GM12892 (cell line): ENCODE results near the gene PCDHGB4.
A peak's percentile ranks its signal among the peaks of the same experiment; 100 is the strongest.
"Not testable (repeated sequence)": the region's sequence is repeated elsewhere in the genome, so short reads cannot be mapped to it uniquely, and the experiment has no call there.

Source experiments
- DNase-seq: peaks from one replicate; pipeline ENCODE4 v3.0.0; 2011; ENCODE audit not compliant: insufficient read length
- FAIRE-seq: peaks from 2 replicates; lab custom pipeline; 2011; peaks lifted over from hg19 to GRCh38; lab: Jason Lieb, UNC
- POLR2A ChIP-seq: IDR thresholded peaks from 2 replicates; pipeline ENCODE4 v1.6.1; 2011; ENCODE audit warnings: low read depth, low read length, control low read depth
- POLR2AphosphoS5 ChIP-seq: IDR thresholded peaks from 2 replicates; pipeline ENCODE4 v1.6.1; 2011; ENCODE audit warnings: low read depth, low read length, control low read depth
- TAF1 ChIP-seq: IDR thresholded peaks from 2 replicates; pipeline ENCODE4 v1.6.1; 2011; ENCODE audit warnings: low read depth, mild to moderate bottlenecking, control low read depth, low read length, borderline replicate concordance

The PCDHGB4 gene

GRCh38 chr5:141392429-141393198 is 5.1 kb downstream of the PCDHGB4 start, which contains the start of gene PCDHGA8:
TSS of gene PCDHGA8 (plus strand) at chr5:141392633. CDS start at chr5:141392814, 181 bp downstream.
- FAIRE-seq, result no peak
- no peak for TF ChIP-seq TAF1
- no peak for TF ChIP-seq POLR2AphosphoS5
- no peak for TF ChIP-seq POLR2A
- DNase-seq, result no peak

GRCh38 chr5:141393267-141393666 is 5.8 kb downstream of the PCDHGB4 start:
- FAIRE-seq, result no peak
- TF ChIP-seq POLR2AphosphoS5 (no peak), TAF1 (no peak), POLR2A (no peak)
- DNase-seq, result no peak

- not testable (repeated sequence) for DNase-seq, FAIRE-seq
Measured at GRCh38 chr5:141394401-141395187, 7.1 kb downstream of the PCDHGB4 start.

GRCh38 chr5:141397756-141398551 is 10.5 kb downstream of the PCDHGB4 start, which contains the start of gene PCDHGB5:
TSS of gene PCDHGB5 (plus strand) at chr5:141397947. CDS start at chr5:141398128, 181 bp downstream.
- FAIRE-seq (peak; percentile 96), DNase-seq (peak; percentile 35)

GRCh38 chr5:141398608-141399007 is 11.1 kb downstream of the PCDHGB4 start:
- FAIRE-seq, result no peak
- no peak for TF ChIP-seq POLR2A
- no peak for DNase-seq

- TF ChIP-seq POLR2A (no peak), TAF1 (no peak), POLR2AphosphoS5 (no peak)
- FAIRE-seq (no peak), DNase-seq (no peak)
Measured at GRCh38 chr5:141399555-141400258, 12.2 kb downstream of the PCDHGB4 start.

GRCh38 chr5:141402553-141403243 is 15.2 kb downstream of the PCDHGB4 start, which contains the start of gene PCDHGA9:
TSS of gene PCDHGA9 (plus strand) at chr5:141402778. CDS start at chr5:141402953, 175 bp downstream.
- DNase-seq (no peak), FAIRE-seq (no peak)
- TF ChIP-seq POLR2AphosphoS5 (no peak), TAF1 (no peak), POLR2A (no peak)

- FAIRE-seq, result no peak
Measured at GRCh38 chr5:141403387-141403786, 15.9 kb downstream of the PCDHGB4 start.

GRCh38 chr5:141407790-141408505 is 20.4 kb downstream of the PCDHGB4 start, which contains the start of gene PCDHGB6:
TSS of gene PCDHGB6 (plus strand) at chr5:141408021. CDS start at chr5:141408203, 182 bp downstream.
- not testable (repeated sequence) for FAIRE-seq, DNase-seq

More at GRCh38 chr5:141403387-141403786, 15.9 kb downstream of the PCDHGB4 start:
- no peak for DNase-seq
- TF ChIP-seq POLR2AphosphoS5 (no peak), TAF1 (no peak), POLR2A (no peak)

GRCh38 chr5:141409598-141410306 is 22.3 kb downstream of the PCDHGB4 start:
- TF ChIP-seq POLR2AphosphoS5, result no peak
- TF ChIP-seq POLR2A, result no peak
- TF ChIP-seq TAF1, result no peak
- FAIRE-seq (no peak), DNase-seq (no peak)
